Mucosa of descending colon (tissue), 3 donors: ENCODE measurements around the gene RAPGEFL1. TPM values are rescaled to one million over a fixed set of nuclear protein-coding genes. Genes with fewer than 3 reads are reported as not detected.

ENCODE experiments used
- ATAC-seq: fragments of 200-7000 bp; cut with Tn5 transposase; one replicate; pipeline ENCODE4 v1.9.1; 2020; ENCODE audit warnings: mild to moderate bottlenecking, moderate library complexity
- DNase-seq, 3 donors: peaks; one replicate each; pipeline ENCODE4 v3.0.0-alpha.2; 2020
- H3K36me3 ChIP-seq: fragments of 200-600 bp; one replicate; pipeline ENCODE4 v1.8.0; 2021; ENCODE audit warnings: low read depth, mild to moderate bottlenecking
- H3K4me1 ChIP-seq: fragments of 200-600 bp; one replicate; pipeline ENCODE4 v1.8.0; 2021; ENCODE audit warnings: low read depth, mild to moderate bottlenecking
- H3K4me3 ChIP-seq: fragments of 200-600 bp; one replicate; pipeline ENCODE4 v1.8.0; 2021; ENCODE audit warnings: mild to moderate bottlenecking
- H3K9me3 ChIP-seq: fragments of 200-600 bp; one replicate; pipeline ENCODE4 v1.8.0; 2021; ENCODE audit warnings: mild to moderate bottlenecking
- CTCF ChIP-seq: fragments of 200-600 bp; IDR thresholded peaks from one replicate; pipeline ENCODE4 v1.8.0; 2022; ENCODE audit warnings: antibody characterized with exemption, mild to moderate bottlenecking
- intact Hi-C, 2 donors: fragments of 100-400 bp; cut with DNase I in 1 of 2; cut with micrococcal nuclease in 1 of 2; formaldehyde crosslinking; loops; one replicate each; pipeline versions ENCODE4 v1.11.0 to v1.11.1; 2022; cut with DNase I, micrococcal nuclease
- long read RNA-seq, 2 donors: library from polyadenylated mRNA; unstranded; transcript quantifications; one replicate each; pipeline ENCODE4 v2.0.0, GENCODE V29; 2019 to 2021
- total RNA-seq, 3 donors: library from RNA; stranded (reverse); fragmentation: NEBNext Ultra II Directional in 2 of 3; extraction: Animal tissue kit (Norgen Biotek cat#: 25700) in 2 of 3; gene quantifications; one replicate each; pipeline versions ENCODE4 v1.2.1 to v1.2.4, GENCODE V29; 2021 to 2023
- donor health status: DM: no; HTN: no; CAD: no; lungs with moderate emphysema.
- donor health status: DM: no; HTN: no; CAD: no.
- donor health status: DM: no; HTN: yes; CAD: no.

RAPGEFL1 gene
- 100 to 1,000 TPM in 2 of 3 donors, 10 to 100 TPM in 1; 76.8 to 177 (median 147) TPM for total RNA-seq
- long read RNA-seq, donor 1, full-length matches to known transcripts: 28 of 44 reads
- long read RNA-seq, donor 1, partial matches to known transcripts: 11 of 44 reads
- long read RNA-seq, donor 1, other reads (novel, unspliced or antisense): 5 of 44 reads
- long read RNA-seq, donor 2, full-length matches to known transcripts: 1 of 16 reads
- long read RNA-seq, donor 2, partial matches to known transcripts: 4 of 16 reads
- long read RNA-seq, donor 2, other reads (novel, unspliced or antisense): 11 of 16 reads

- Histone ChIP-seq H3K4me1 (peaks cover 29% of the 10 kb centered on the region), H3K36me3 (no peaks in the 10 kb centered on the region), H3K4me3 (peak within 1 kb of the TSS; percentile 68), H3K9me3 (no peaks in the 10 kb centered on the region)
- intact Hi-C loops: loop anchor here in 1 of 2 donors (10.0 kb wide), 1 partner anchor 143 kb away; no protein-coding TSS in a partner anchor
- no peak for TF ChIP-seq CTCF
- peak; percentile 68 for ATAC-seq
- peak; percentile 91 to 93 (median 93) for DNase-seq
Observed at GRCh38 chr17:40177275-40177874, at the start of gene RAPGEFL1. Gene RAPGEFL1 (plus strand): TSS chr17:40177470. CDS start chr17:40177862, 392 bp downstream.

GRCh38 chr17:40129498-40129897 is 47.8 kb upstream of the RAPGEFL1 start:
- intact Hi-C loops: no loop called here

GRCh38 chr17:40130352-40131042 is 46.8 kb upstream of the RAPGEFL1 start:
- intact Hi-C loops: no loop called here
- DNase-seq (peak in 1 of 3 donors; percentile 25), ATAC-seq (peak; percentile 29)
- H3K4me1 ChIP-seq: peaks cover 11% of the 10 kb centered on the region
- no peak for TF ChIP-seq CTCF
- H3K36me3 ChIP-seq: peaks cover 5% of the 10 kb centered on the region
- no peaks in the 10 kb centered on the region for H3K9me3 ChIP-seq
- H3K4me3 ChIP-seq: no peak overlapping the region

More at GRCh38 chr17:40129498-40129897, 47.8 kb upstream of the RAPGEFL1 start:
- DNase-seq (no peak), ATAC-seq (no peak)
- H3K4me3 ChIP-seq: no peak overlapping the region
- no peaks in the 10 kb centered on the region for H3K9me3 ChIP-seq
- H3K36me3 ChIP-seq: peaks cover 5% of the 10 kb centered on the region
- H3K4me1 ChIP-seq: peaks cover 15% of the 10 kb centered on the region
- TF ChIP-seq CTCF: no peak

GRCh38 chr17:40134184-40134583 is 43.1 kb upstream of the RAPGEFL1 start:
- ATAC-seq (peak; percentile 97), DNase-seq (peak in 1 of 3 donors; percentile 66)
- Histone ChIP-seq H3K36me3 (peaks cover 5% of the 10 kb centered on the region), H3K4me3 (no peak overlapping the region), H3K4me1 (peaks cover 15% of the 10 kb centered on the region), H3K9me3 (no peaks in the 10 kb centered on the region)
- TF ChIP-seq CTCF: no peak
- intact Hi-C loops: no loop called here

- no peak overlapping the region for H3K4me3 ChIP-seq
- DNase-seq (no peak), ATAC-seq (no peak)
- TF ChIP-seq CTCF: no peak
- peaks cover 5% of the 10 kb centered on the region for H3K36me3 ChIP-seq
- no peaks in the 10 kb centered on the region for H3K9me3 ChIP-seq
- intact Hi-C loops: no loop called here
- H3K4me1 ChIP-seq: peaks cover 21% of the 10 kb centered on the region
Observed at GRCh38 chr17:40135817-40136216, 41.5 kb upstream of the RAPGEFL1 start.
